Umbilical cord (tissue), 2 donors: ENCODE measurements around the gene COL9A3. TPM values are rescaled to one million over a fixed set of nuclear protein-coding genes. Genes with fewer than 3 reads are reported as not detected.

Experiments
- DNase-seq: peaks from one replicate; pipeline ENCODE4 v3.0.0-alpha.2; 2015; ENCODE audit warnings: low spot score
- total RNA-seq: library from RNA; depleted of rRNA; stranded (reverse); fragments of >200 nt; gene quantifications from one replicate; pipeline ENCODE4 v1.2.3, GENCODE V29; 2014; ENCODE audit warnings: low replicate concordance; ENCODE audit not compliant: insufficient read depth

COL9A3 gene
- total RNA-seq, 1 donor from 2014 or later = 37.1 TPM

DNA sequence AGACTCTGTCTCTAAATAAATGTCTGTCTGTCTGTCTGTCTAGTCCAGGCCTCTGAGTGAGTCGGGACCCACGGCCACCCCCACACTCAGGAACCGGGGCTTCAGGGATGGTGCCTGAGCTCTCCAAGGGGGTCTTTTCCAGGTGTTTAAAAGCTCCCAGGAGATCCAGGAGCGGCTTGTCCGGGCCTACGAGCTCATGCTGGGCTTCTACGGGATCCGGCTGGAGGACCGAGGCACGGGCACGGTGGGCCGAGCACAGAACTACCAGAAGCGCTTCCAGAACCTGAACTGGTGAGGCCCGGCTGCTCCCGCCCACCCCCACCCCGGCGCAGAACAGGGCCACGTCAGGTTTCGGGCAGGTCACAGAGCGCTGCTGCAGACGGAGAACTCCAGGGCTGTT, 5.5 kb upstream of the COL9A3 start:
- DNase-seq = no peak

DNA sequence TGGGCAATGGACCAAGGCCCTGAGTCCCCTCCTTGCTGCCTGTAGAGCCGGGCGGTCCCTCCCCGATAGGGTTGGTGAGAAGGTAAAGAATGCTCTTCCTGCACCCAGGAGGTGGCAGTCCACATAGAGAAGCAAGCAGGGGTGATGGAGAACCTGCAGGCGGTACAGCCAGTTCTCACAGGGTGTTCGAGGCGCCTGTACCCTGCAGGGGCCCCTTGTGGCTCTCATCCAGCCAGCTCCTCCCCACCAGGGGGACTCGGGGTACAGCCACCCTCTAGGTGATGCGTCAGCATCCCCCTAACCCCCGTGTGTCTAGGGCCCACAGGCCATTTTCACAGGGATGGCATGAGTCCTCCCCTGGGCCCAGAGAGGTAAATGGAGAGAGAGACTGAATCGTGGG, 5.1 kb upstream of the COL9A3 start:
- no peak for DNase-seq

DNA sequence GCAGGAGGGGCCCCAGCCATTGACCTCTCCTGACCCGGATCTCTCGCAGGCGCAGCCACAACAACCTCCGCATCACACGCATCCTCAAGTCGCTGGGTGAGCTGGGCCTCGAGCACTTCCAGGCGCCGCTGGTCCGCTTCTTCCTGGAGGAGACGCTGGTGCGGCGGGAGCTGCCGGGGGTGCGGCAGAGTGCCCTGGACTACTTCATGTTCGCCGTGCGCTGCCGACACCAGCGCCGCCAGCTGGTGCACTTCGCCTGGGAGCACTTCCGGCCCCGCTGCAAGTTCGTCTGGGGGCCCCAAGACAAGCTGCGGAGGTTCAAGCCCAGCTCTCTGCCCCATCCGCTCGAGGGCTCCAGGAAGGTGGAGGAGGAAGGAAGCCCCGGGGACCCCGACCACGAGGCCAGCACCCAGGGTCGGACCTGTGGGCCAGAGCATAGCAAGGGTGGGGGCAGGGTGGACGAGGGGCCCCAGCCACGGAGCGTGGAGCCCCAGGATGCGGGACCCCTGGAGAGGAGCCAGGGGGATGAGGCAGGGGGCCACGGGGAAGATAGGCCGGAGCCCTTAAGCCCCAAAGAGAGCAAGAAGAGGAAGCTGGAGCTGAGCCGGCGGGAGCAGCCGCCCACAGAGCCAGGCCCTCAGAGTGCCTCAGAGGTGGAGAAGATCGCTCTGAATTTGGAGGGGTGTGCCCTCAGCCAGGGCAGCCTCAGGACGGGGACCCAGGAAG, 4.5 kb upstream of the COL9A3 start:
- no peak for DNase-seq

DNA sequence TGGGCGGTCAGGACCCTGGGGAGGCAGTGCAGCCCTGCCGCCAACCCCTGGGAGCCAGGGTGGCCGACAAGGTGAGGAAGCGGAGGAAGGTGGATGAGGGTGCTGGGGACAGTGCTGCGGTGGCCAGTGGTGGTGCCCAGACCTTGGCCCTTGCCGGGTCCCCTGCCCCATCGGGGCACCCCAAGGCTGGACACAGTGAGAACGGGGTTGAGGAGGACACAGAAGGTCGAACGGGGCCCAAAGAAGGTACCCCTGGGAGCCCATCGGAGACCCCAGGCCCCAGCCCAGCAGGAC, 4.0 kb upstream of the COL9A3 start:
- DNase-seq = no peak

DNA sequence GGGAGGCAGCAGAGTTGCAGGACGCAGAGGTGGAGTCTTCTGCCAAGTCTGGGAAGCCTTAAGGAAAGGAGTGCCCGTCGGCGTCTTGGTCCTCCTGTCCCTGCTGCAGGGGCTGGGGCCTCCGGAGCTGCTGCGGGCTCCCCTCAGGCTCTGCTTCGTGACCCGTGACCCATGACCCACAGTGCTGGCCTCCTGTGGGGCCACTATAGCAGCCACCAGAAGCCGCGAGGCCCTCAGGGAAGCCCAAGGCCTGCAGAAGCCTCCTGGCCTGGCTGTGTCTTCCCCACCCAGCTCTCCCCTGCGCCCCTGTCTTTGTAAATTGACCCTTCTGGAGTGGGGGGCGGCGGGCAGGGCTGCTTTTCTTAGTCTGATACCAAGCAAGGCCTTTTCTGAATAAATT, 3.3 kb upstream of the COL9A3 start:
- DNase-seq = no peak

DNA sequence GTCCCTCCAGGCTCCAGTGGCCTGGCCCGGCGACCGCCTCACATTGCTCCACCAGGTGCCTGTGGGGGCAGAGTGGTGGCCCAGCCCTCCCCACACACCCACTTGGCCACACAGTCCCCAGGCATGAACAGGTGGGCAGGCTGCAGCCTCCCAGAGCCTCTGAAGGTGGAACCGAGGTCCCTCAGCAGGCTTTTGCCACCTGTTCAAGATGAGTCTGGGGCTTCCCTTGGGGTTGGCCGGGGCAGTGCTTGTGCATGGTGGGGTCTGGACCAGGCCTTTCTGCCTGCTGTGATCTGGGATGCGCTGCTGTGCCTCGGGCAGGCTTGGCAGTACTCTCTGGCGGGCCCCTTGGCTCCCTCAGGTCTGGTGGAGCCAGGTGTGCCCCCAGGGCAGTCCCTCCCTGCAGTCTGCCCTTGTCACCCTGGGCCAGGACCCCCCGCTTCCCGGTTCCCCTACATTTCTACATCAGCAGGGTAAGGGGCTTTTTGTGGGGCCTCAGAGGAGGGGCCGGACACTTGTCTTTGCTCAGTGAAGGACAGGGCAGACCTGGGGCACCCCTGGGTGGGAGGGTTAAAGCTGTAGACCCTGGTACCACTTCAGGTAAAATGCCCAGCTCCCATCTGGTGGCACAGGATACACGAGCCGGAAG, 2.7 kb upstream of the COL9A3 start:
- no peak for DNase-seq

DNA sequence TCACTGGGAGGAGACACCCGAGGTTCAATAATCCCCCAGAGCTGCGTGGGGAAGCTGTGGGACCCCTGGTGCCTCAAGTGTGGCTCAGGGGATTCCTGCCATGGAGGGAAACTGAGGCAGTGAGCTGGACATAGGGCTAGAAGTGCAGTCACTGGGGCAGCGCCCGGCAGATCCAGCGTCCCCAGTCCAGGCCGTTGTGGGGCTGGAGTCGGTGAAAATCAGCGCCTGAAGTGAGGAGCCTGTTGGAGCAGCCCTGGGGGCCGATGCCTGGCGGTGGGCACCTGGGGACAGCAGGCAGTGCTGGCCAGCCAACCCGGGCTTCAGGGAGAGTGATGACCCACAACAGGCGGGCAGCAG, 2.2 kb upstream of the COL9A3 start:
- DNase-seq = no peak

DNA sequence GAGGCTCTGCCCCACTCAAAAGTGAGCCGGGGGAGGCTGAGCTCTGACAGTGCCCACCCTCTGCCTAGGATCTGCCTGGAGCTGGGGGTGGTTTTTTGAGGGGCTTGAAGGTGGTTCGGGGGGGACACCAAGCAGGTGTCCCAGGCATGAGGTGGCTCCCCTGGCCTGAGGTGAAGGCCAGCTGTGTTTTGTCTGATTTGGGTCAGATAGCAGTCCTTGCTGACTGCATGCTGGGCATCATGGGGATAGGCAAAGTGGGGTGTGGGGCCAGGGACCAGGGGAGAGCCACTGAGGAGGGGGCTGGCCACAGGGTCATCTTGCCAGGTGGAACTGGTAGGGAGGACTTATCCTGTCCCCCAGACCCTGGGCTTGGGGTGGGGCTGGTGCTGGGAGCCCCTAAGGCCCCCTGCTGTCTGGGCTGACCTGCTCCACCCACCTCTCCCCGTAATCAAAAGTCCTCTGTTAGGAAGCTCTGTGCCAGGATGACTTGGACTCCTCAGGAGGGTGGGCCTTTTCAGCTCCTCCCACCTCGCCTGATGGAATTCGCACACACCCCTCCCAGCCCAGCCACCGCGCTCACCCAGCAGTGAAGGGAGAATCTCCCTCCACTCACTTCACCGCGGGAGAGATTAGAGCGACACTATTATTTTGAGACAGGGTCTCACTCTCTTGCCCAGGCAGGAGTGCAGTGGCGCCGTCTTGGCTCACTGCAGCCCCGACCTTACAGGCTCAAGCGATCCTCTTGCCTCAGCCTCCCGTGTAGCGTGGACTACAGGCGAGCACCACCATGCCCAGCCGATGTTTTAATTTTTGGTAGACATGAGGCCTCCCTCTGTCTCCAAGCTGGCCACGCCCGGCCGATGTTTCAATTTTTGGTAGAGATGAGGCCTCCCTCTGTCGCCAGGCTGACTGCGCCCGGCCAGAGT, 1.5 kb upstream of the COL9A3 start:
- DNase-seq = peak; percentile 81

DNA sequence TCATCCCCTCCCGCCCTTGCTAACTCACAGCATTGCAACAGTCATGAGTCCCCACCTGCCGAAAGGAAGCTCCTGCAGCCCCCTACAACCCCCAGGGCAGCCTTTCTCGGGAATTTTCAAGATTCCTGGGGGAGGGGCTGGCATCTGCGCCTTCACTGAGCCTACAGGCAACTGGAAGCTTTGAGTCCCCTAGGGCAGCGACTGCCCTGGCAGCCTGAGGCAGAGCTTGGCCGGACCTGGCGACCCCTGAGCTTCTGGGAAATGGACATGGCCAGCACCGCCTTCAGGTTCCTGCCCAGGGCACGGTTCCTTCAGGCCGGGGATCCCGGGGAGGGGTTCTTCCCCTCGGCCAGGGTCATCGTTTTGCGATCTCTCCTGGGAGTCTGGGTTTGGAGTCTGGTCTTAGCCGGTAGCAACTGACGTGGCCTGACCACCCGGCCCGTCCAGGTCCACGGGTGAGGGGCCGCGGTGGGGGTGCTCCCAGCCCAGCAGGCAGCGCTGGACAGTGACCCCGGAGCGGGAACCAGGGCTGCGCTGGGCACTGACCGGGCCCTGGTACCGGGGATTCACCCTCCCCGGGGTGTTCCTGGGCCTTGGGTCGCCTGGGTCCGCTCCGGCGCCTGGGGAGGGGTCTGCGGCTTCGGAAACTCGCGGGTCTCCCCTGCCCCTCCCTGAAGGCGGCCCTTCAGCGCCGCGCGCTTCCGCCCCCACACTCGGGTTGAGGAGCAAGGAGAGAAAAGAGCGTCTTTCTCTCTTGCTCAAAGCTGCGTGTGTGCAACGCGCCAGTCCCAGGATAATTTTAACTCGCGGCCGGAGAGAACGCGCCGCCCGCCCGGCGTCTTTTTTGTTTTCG, 593 bp upstream of the COL9A3 start:
- peak; percentile 52 for DNase-seq

DNA sequence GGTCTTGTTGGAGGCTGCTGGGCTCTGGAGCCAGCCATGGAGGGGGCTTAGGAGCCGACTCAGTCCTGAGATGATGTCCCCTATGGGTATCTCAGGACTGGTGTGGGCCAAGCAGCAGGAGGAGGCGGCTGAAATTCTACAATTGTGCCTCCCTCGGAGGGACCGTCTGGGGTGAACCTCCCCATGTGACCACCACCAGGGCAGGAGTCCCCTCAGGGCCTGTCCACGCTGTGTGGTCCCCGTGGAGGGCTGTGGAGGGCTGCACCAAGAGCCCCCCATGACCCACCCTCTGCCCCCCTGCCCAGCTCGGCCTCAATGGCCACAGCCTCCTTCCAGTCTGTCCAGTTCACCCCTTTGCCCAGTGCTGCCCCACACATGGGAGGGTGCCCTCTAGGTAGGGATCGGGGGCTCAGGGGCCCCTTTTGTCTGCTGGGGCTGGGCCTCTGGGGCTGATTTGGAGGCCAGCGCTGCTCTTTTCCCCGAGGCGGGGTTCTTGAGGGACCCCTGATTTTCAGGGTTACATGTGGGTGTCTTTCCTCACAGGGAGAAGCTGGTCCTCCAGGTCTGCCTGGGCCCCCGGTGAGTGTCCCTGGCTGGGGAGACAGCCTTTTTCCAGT, 1.2 kb downstream of the COL9A3 start:
- DNase-seq = no peak

DNA sequence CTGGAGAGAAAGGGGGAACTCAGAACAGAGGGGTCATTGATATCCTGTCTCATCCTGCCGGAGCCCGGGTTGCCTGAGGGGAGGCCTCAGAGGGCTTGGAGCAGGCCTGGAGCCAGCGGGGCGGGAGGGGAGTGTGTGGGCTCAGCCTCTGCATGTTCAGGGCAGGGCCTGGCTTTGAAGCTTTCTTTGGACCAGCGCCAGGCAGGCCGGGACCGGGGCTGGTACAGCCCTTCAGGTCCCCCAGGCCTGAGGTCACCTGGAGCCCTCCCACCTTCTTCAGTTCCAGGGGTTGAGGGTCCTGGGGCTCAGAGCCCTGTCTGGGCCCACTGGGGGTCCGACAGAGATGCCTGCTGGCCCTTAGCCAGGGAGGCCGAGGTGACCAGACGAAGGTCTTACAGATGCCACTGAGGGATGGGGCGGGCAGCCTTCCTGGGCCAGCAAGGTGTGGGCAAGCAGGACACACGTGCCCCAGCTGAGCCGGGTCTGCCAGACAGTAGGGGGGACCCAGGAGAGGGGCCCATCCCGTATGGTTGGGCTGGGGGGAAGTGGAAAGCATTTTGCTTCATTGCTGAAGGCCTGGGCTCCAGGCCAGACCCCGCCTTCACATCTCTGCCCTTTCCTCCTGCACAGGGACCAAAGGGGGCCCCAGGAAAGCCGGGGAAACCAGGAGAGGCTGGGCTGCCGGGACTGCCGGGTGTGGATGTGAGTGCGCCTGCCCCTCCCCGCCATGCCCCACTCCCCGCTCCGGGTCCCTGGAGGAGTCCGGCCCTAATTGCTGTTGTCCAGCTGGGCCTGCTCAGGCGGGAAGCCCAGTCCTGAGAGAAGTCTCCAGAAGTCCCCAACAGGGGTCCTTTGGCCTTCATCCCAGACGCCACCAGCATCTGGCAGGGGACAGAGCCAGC, 2.0 kb downstream of the COL9A3 start:
- DNase-seq = peak; percentile 94

DNA sequence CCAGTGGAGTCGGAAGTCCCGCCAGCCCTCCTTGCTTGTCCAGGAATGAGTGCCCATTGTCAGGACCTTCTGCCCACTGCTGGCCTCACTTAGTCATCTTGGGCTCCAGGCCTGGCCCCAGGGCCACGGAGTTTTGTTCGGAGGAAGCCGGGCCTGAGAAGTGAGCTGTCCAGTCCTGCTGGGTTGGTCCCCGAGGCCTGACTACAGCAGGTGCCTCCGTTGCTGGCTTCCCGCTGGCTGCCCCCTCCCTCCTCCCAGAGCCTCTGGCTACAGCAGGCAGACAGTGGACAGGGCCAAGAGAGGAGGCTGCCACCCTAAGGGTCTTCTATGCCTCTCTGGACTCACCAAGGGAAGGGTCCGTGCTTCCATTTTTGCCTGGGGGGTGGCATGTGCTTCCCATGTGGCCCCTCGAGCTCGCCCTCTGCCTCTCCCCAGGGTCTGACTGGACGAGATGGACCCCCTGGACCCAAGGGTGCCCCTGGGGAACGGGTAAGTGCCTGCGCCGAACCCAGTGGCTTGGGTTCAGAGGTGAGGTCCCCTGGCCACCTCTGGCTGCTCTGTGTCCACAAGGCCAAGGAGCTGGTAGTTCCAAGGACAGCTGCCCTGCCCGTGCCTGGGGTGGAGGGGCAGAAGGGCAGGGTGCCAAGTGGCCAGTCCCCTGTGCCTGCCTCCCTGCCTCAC, 2.8 kb downstream of the COL9A3 start:
- DNase-seq = no peak

DNA sequence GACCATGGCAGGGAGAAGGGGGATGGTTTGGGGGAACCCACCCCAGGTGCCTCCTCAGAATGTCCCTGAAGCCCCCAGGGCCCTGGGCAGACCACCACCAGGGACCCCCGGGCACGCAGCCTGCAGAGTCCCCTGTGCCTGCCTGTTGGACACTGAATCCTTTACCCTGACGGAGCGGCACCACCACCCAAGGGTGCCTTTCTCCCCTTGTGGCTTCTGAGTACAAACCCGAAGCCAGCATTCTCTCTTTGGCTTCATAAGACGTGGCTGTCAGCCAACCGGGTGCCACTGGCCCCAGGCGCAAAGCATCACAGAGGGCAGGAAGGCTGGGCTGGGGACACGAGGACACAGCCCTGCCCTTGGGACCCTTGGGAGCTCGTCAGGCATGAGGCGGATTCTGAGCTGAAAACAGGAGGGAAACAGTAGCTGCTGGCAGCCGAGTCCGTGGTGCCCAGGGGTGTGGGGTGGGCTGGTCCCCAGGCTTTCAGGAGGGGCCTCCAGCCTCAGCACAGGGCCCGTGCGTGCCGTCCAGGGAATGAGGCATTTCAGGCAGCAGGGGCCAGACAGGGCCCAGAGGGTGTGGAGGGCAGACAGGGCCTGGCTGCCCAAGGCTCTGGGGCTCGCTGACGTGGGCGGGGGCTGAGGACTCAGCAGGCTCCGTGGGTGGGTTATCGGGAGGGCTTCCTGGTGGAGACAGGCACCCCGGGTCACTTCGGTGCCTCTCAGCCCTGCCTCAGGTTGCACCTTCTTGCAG, 3.5 kb downstream of the COL9A3 start:
- DNase-seq = no peak

DNA sequence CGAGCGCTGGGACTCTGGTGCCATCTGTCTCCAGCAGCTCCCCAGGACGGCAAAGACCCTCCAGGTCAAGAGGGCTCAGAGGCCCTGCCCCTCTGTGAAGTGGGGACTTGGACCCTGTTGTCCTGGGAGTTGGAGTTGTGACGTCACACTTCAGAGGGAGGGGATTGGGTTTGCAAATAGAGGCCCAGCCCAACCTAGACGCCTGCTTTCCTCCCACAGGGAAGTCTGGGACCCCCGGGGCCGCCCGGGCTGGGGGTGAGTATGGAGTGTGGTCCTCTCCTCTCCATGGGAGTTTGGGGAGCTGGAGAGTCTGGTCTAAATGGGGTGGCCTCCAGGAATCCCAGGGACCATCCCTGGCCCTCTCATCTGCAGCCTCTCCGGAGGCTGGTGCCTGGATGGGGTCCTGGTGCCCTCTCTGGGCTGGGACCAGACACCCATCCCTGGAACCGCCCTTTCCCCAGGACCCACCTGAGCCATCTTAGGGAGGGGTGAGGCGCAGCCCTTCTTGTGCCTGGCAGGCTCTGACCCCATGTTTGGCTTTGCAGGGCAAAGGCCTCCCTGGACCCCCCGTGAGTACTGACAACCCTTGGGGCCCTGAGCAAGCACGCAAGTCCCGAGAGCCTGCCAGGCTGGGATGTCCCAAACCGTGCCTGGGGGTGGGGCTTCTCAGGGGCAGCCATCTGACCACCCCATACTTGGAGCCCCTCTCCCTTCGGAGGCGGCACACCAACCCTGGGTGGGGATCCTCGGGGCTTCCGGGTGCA, 4.3 kb downstream of the COL9A3 start:
- DNase-seq = no peak

DNA sequence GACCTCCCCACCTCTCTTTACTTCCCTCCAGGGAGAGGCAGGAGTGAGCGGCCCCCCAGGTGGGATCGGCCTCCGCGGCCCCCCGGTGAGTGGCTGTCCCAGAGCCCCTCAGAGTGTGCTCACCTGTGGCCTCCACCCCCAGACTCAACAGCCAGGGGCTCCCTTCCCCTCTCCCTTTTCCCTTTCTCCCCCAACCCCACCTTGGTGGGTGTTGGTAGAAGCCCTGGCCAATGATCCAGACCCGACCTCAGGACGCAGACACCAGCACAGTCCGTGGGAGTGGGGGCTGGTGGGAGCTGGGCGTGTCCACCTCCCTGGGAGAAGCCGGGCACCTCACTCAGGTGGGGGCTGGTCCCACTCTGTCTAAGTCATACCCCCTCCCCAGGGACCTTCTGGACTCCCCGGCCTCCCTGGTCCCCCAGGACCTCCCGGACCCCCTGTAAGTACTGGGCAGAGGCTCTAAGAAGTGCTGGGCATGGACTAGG, 4.9 kb downstream of the COL9A3 start:
- no peak for DNase-seq

DNA sequence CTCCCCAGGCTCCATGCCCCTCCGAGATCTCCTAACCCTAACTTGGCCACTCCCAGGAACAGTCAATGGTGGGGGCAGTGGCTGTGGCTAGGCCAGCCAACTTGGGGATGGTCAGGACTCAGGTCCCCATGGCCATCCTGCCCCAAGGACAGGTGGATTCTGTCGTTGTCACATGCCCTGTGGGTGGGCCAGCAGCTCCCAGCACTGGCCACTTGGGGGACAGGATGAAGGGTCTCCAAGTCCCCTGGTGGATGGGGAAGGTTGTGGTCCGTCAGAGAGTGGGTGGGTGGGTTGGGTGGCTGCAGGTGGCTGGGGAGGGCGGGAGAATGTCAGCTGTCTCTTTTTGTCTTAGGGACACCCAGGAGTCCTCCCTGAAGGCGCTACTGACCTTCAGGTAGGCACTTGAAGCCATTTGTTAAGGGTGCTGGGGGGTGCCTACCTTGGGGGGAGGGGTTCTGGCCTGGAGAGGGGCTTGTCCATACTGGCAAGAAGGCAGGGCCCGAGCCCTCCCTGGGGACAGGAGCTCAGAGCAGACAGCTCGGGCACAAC, 5.5 kb downstream of the COL9A3 start:
- DNase-seq = no peak

DNA sequence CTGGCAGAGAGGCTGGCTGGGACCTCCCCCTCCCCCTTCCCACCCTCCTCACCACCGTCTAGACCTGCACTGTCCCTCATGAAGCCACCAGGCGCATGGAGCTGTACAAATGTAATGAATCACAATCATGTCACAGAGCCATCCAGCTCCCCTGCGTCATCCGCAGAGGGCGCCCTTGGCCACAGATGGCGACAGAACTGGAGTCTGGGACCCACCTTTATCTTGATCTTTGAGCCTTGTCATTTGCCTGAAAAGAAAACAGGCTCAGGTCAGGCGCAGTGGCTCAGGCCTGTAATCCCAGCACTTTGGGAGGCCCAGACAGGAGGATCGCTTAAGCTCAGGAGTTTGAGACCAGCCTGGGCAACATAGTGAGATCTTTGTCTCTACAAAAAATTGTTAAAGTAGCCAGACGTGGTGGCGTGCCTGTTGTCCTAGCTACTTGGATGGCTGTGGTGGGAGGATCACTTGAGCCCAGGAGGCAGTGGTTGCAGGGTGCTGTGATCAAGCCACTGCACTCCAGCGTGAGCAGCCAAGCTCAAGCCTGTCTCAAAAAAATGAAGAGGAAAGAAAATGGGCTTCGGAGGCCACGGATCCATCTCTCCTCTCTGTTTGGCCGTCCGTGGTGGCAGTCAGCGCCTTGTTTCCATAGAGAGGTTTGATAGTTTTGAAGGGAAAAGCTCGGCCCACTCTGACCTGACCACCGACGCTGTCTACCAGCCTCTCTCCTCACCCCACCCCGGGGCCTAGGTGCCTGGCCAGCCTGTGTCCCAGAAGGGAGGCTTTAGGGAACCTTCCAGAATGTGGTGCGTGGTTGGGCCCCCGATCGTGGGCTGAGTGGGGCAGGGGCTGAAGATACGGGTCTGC, 6.2 kb downstream of the COL9A3 start:
- DNase-seq = no peak
